HG02571 (cell line): ENCODE results near the gene CKLF.
A peak's percentile ranks its signal among the peaks of the same experiment; 100 is the strongest.

Experiments
- ATAC-seq: cut with Tn5 transposase; IDR thresholded peaks from one replicate; pipeline ENCODE4 v1.9.1; 2021; ENCODE audit warnings: mild to moderate bottlenecking, moderate library complexity; ENCODE audit not compliant: unreplicated experiment

The CKLF gene

DNA sequence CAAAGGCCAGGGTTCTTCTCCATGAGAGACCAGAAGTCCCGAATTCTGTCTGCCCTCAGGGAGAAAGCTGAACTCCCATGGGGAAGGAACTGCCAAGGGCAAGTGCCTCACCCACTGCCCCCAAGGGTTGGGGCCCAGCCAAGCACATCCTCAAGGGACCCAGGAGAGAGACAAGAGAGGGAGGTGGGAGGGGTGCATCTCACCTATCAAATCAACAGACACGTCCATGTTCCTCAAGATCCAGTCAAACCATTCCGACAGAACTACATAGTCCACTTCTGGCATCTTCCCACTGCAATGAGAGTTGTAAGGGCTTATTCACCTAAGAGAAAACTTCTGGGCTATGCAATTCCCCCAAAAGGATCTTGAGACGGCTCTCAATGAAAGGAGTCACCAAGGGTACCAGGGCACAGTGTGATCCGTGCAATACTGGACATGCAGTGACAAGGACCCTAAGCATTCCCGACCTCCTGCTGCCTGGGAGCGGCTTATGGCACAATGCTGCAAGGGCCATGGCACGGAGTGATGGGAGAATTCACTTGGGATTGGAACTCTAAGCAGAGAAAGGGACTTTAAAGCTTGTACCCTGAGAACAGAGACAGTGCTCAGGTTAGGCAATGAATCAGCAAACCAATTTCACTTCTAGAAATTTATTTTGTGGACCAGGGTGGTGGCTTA is 34.7 kb upstream of the CKLF start:
- no peak for ATAC-seq

DNA sequence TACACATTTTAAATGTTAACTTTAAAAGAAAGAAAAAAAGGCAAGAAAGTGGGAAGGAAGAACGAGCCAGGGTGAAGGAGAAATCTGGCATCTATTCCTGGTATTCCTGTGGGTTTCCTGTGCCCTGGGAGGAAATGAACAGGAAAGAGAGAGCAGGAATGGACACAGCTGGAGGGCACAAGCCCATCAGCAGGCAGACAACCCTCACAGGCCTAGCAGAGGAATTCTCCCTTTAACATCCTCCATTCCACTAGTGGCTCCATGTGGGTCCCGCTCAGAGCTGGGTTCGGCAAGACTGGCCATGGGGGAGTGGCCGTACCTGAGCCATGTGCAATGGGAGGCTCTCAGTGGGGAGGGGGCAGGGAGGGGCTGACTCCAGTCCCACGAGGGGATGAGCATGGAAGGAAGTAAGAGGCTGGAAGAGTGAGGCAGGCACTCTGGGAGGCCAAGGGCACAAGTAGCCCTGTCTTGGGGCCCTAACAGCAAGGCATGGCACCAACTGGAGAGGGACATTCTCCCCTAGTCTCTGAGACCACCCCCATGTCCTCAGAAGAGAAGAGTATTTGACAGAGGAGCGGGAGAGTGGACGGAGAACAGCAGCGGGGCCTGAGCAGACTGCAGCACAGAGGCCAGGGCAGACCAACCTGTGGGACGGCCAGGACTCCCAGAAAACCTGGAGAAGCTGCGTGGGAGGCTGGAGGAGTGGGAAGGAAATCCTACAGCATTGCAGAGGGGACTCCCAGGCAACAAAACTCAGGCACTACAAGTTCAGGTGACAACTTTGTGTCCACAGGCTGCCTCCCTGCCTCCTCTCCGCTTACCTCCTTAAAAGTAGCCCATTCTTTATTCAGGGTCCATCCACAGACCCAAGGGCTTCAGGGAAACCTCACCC is 32.6 kb upstream of the CKLF start:
- ATAC-seq = no peak

DNA sequence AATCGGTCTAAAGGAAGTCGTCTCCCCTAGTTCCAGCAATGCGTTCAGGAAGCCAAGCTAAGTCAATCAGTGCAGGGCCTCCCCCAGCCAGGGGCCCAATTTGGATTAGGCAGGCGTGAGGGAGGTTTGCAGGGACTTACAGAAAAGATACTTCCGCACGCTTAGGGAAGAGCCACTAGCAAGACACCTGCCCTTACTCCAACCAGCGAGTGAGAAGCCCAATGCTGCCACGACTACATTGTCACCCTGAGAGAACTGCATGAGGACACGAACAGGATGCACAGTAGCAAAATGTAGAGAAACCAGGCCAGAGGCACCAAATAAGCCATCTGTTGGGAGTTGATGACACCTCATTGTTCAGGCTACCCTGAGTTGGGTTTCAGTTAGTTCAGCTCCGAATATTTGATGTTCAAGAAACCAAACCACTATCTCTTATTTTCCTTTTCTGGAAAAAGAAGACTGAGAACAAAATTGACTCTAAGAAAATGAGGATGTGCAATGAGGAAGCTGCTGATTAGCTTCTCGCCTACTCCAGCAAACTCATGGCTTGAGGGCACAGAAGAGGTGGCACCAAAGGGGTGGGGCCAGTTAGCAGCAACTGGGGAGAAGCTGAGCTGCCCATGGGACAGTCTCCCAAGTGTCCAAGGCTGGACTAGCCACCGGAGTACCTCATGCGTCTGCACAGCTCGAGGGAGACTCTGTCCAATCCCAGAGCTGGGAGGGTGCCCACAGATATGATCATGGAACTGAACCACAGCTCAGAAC is 31.8 kb upstream of the CKLF start:
- ATAC-seq = no peak

DNA sequence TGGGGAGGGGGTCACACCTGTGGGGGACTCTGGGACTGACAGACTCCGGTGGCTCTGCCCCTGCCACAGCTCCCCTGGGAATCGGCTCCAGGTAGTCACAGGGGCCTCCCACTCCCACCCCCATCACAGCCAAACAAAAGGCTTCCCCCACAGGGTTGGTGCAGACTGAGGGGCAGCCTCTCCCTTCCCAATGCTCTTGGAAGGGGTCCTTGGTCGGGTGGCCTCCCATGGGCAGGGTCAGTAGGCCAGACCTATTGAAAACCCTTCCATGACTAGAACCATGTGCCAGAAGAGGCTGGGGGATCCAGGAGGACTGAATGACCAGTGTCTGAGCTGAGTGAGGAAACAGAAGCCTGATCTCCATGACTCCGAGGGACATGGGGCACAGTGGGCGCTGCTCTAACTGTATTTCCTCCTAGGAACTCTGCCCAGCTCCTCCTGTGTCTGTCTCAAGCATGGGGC is 31.1 kb upstream of the CKLF start:
- ATAC-seq = no peak

DNA sequence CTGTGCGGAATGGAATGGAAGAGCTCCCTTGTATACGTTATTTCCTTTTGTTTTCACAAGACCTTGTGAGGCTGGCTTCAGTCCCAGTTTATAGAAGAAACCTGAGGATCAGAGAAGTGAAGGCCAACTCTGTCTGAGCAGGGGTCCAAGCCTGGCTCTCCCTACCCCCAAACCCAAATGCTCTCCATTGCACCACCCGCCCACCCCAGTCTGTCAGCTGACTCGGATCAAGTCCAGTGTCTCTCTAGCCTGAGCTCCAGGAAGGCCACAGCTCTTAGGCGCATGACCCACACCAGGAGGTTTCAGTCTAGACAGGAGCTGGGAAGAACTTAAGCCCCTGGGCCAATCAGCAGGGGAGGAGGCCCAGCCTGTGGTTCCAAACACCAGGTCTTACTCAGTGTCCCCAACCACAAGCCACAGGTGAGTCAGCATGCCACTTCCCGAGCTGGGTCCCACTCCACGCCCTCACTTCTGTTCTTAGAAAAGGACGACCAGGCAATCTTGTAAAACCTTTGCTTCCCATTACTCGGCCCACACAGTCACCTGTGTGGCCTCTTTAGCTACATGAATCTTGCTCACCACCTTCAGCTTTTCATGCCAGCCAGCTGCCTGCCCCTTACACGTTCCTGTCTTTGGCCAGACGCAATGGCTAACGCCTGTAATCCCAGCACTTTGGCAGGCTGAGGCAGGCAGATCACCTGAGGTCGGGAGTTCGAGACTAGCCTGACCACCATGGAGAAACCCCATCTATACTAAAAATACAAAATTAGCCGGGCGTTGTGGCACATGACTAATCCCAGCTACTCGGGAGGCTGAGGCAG is 30.2 kb upstream of the CKLF start:
- ATAC-seq = no peak

DNA sequence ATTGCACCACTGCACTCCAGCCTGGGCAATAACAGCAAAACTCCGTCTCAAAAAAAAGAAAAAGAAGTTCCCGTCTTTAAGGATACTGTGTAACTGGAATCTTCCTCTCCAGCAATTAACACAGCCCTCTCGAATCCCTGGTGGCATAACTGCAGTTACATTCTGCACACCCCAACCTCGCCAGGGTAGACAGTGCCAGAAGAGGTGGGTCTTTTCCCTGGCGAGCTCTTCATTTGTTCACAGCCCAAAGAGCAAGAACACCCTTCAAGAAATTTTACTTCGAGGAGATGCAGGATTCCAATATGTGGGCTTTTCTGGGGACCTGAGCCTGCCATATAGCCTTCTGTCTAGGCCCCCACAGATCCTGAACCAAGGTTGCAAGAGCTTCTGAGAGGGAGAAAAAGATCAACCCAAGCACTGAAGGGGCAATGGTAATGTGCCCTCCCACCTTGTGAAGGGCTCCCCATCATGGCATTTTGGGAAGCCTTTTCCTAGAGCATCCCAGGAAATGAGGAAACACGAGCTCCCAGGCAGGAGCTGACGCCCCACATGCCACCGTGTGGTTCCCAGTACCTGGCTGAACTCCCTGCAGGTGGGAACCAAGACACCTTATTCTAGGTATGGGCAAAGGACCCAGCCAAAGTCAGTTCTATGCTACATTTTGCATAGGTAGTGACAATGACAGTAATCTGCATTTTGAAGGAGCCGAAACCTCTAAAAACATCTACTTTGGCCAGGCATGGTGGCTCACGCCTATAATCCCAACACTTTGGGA is 29.4 kb upstream of the CKLF start:
- no peak for ATAC-seq

DNA sequence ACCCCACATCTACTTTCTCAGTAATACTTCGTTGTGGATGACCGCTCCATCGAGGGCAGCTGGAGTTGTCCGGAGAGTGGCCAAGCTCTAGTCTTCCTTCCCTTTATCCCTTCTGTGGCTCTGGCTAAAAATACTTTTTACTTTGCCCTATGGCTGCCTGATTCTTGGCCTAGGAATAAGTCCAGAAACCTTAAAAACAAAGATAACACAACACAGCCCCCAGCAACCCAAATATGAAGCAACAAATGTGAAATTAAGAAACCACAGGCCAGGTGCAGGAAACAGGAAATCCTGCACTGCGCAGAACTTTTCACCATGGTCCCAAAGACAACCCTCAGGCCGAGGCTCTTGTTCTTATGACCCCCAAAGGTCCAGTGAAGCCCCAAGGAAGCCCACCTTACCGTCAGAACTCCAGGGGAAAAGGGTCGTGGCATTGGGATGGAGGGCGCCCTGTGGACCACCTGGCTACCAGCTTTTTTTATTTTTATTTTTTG is 28.5 kb upstream of the CKLF start:
- ATAC-seq = no peak

DNA sequence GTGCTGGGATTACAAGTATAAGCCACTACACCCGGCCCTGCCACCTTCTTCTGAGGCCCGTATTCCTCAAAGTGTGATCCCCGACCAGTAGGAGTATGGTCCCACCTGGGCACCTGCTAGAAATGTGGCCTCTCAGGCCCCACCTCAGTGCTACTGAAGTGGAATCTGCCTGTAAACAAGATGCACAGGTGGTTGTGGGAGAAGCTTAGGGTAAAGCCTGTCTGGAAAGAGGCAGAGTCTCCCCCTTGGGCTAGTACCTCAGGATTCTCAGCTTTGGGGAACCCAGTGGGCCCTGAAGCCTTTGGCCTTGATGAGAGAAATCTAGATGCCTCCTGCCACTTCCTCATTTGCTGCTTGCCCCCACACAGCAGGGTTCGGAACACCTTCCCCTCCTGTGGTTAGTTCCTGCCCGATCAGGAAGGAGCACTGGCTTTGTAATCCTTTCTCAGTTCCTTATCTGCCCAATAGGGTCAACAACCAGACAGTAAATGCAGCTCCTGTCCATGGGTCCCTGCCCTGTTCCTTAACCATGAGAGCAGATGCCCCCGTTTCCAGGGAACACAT is 27.7 kb upstream of the CKLF start:
- ATAC-seq = peak; percentile 48

DNA sequence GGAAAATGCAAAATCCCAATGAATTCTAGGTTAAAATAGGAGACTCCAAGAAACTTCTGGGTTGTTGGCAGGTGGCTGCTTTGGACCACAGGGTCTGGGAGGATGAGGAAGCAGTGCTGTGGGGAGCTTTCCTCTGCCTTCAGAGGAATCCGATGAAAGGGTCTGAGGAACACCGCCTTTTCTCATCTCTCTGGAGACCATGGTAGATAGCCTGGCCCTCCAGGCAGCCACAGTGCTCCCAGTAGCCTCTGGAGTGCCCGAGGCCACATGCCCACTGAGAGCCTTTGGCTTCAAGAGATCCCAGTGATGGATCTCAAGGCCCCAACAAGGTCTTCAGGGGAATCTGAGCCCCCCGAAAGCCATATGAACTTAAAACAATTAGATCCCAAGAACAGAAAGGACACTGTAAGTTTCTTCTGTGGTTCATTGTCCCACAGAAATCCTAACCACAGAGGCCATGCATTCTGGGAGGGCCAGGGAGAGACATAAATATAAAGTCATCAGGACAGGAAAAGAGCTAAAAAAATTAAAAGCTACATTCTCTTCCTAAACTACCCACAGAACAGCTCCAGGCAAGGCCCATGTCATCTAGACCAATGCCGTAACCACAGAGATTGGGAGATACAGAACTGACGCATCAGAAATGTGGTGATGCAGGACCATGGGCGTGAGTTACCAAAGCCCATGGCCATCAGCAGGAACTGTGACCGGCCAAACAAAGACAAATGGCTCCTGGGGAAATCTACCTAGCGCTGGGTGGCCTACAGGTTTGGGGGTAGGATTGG is 26.8 kb upstream of the CKLF start:
- no peak for ATAC-seq

DNA sequence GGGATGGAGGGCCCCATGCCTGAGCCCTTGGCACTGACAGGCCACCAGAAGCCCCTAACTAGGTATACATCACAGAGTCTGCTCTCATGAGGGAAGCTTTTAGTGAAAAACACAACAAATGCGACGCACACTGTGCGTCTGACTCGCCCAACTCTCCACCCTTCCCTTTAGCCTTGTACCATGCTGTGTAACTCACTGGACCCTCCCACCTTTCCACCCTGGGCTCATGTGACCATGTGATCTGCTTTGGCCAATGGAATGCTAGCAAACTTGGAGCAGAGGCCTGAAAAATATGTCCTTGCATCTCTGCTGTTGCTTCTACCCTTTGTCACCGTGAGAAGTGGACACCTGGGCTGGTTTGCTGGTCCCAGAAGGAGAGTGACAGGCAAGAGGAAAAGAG is 24.1 kb upstream of the CKLF start:
- ATAC-seq = no peak

DNA sequence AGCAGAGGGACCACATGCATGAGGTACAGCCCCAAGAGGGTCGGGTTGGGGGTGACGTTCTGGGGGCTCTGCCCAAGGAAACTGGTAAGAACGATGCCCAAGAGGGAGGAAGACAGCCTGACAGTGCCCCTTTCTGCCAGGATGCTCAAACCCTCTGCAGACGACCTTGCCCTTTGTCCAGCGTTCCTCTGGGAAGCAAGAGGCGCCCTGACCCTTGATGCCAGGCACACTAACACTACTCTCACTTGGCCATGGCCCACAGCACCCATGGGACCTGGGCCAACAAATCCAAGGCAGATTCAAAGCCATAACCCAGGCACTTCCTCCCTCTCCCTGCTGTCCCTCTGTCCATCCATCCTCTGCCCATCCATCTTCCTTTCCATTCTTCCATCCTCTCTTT is 22.9 kb upstream of the CKLF start:
- ATAC-seq = no peak

DNA sequence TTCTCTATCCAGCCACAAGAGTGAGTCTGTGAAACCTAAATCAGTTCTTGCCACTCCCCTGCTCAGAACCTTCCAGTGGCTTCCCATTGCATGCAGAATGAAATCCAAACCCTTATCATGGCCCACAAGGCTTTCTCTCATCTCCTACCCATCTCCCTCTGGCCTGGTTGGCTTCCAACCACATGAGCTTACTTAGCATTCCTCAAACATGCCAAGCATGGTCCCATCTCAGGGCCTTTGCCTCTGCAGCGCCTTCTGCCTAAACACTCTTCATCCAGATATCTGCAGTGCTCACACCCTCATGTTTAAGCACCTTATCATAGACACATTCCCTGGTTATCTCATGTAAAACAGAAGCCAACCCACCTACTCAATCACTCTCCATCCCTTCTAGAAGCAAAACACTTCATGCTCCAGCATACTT is 18.0 kb upstream of the CKLF start:
- no peak for ATAC-seq

DNA sequence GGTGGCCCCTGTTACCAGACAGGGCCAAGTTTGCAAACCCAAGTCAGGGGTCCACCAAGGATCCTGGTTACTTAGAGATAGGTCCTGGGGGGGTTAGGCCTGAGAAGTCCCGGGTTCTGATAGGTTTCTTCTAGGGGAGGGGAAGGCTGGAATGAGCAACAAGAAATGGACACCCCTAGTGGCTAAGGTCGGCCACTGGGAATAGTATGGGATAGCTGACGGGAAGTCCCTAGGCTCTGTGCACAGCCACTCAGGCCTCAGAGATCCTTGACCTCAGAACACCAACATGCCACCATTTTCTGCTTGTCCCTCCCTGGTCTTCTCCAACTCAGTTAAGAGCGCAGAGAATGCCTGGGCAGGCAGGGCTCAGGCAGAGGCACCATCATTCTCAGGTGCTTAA is 15.9 kb upstream of the CKLF start:
- no peak for ATAC-seq

DNA sequence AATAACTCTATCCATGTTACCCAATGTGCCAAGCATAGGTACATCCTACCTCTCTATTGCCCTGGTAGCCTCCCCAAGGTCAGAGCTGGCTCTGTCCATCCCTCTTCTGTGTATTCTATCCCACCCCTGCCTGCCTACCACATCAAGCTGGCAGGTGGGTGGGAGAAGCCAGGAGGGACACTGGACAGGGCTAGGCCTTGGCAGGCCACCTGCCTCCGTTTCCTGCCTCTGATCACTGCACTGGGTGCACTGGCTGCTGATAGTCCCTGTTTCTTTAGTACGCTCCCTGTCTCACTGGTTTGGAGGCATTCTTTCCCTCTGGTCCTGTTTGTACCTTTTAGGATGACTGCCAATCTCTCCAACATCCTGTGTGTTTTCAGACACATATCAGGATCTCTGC is 15.1 kb upstream of the CKLF start:
- no peak for ATAC-seq

DNA sequence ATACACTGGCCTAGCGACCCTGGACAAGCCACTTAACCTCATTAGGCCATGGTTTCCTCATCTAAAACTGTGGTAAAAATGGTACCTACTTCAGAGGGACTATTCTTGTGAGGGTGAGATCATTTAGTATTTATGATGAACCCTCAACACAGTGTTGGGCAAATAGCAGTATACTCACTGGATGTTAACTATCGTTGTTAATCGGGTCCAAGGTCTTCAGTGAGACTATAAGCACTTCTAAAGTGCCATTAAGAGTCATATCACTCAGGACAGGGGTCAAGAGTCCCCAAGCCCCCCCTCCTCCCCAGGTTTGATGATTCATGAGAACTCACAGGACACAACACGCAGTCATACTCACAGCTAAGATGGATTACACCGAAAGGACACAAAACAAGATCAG is 13.5 kb upstream of the CKLF start:
- ATAC-seq = no peak

DNA sequence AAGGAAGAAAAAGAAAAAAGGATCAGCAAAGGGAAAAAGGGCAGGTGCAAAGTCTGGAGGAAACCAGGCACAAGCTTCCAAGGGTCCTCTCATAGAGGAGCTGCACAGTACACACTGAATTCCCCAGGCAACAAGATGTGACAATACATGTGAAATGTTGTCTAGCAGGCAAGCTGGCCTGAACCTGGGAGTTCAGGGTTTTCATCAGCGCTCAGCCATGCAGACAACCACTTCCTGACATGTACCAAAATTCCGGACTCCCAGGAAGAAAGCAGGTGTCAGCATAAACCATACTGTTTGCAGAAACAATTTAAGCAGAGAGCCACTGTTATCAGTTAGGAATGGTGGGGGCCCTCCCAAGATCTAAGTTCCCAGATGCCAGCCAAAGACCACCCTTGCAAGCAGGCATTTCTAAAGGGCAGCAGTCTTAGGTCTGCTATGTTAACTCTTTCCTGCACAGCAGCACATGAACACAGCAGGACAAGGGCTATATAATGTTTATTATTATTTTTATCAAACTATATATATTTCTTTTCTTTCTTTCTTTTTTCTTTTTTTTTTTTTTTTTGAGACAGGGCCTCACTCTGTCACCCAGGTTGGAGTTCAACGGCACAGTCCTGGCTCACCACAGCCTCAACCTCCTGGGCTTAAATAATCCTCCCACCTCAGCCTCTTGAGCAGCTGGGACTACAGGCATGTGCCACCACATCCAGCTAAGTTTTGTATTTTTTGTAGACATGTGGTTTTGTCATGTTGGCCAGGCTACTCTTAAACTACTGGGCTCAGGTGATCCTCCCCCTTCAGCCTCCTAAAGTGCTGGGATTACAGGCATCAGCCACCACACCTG is 12.5 kb upstream of the CKLF start:
- no peak for ATAC-seq

DNA sequence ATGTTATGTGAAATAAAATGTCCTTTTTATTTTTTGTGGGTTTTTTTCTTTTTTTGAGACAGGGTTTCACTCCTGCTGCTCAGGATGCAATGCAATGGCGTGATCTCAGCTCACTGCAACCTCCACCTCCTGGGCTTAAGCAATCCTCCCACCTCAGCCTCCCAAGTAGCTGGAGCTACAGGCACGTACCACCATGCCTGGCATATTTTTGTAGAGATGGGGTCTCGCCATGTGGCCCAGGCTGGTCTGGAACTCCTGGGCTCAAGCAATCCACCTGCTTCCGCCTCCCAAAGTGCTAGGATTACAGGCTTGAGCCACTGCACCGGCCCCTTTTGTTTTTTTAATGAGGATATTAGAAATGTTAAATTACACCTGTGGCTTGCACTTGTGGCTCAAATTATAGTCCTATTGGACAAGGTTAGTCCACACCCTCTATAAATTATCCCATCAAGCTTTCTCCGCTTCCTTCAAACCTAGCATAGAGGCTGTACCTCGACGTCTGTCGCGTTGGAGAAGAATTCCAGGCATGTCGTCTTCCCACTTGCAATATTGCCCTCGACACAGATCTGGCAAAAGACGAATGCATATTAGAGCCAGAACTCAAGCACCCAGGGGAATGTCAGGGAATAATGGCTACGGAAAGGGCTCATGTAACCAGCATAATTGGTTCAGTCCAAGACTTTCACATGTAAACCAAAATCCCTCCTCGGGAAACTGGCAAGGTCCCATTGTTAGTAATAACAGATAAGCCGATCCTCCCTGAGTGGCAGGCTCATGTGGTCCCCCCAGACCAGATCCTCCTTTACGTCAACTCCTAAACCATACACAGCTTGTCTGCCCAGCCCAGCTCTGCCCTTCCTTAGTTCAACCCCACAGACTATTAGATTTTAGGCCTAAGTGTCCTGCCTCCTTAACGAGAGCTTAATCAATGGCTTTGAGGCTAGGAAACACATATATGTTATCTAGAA is 10.7 kb upstream of the CKLF start:
- ATAC-seq = no peak
